Neural cell (in vitro differentiated cells): Measurements from ENCODE around the gene TAF1C.
"Not testable (repeated sequence)": the region's sequence is repeated elsewhere in the genome, so short reads cannot be mapped to it uniquely, and the experiment has no call there.

Source experiments
- CTCF ChIP-seq: fragments of 450-650 bp; IDR thresholded peaks from 2 replicates; pipeline ENCODE4 v1.5.1; 2014; ENCODE audit warnings: antibody characterized with exemption, mild to moderate bottlenecking, moderate library complexity; ENCODE audit not compliant: poor library complexity, severe bottlenecking
- EP300 ChIP-seq: fragments of 450-650 bp; conservative IDR thresholded peaks from 2 replicates; pipeline ENCODE4 v1.6.1; 2014; ENCODE audit warnings: antibody characterized with exemption, mild to moderate bottlenecking, moderate library complexity; ENCODE audit not compliant: poor library complexity, severe bottlenecking
- EZH2 ChIP-seq: fragments of 200-600, 300-800 bp; shearing (Covaris generic), sonication (generic); IDR thresholded peaks from 2 replicates; pipeline ENCODE4 v1.6.1; 2014; ENCODE audit warnings: antibody characterized with exemption, low read length, borderline replicate concordance, mild to moderate bottlenecking; ENCODE audit not compliant: insufficient read depth, poor library complexity, severe bottlenecking
- MXI1 ChIP-seq: fragments of 450-650 bp; conservative IDR thresholded peaks from 2 replicates; pipeline ENCODE4 v1.6.1; 2014; ENCODE audit warnings: antibody characterized with exemption, mild to moderate bottlenecking; ENCODE audit not compliant: poor library complexity, severe bottlenecking
- POLR2AphosphoS5 ChIP-seq: IDR thresholded peaks from 2 replicates; pipeline ENCODE4 v1.6.1; 2012
- RAD21 ChIP-seq: fragments of 450-650 bp; conservative IDR thresholded peaks from 2 replicates; pipeline ENCODE4 v1.6.1; 2014; ENCODE audit warnings: antibody characterized with exemption, mild to moderate bottlenecking, moderate library complexity
- REST ChIP-seq: IDR thresholded peaks from 2 replicates; pipeline ENCODE4 v1.6.1; 2012; ENCODE audit warnings: borderline replicate concordance
- SMC3 ChIP-seq: fragments of 450-650 bp; conservative IDR thresholded peaks from 2 replicates; pipeline ENCODE4 v1.6.1; 2014; ENCODE audit warnings: antibody characterized with exemption, mild to moderate bottlenecking, moderate library complexity; ENCODE audit not compliant: poor library complexity
- TAF1 ChIP-seq: IDR thresholded peaks from 2 replicates; pipeline ENCODE4 v1.6.1; 2012; ENCODE audit warnings: low read depth

- TF ChIP-seq CTCF, EP300, TAF1, EZH2, POLR2AphosphoS5, REST, RAD21, SMC3, MXI1: not testable (repeated sequence)
These were observed 18.3 kb upstream of the TAF1C start for GRCh38 chr16:84205123-84205522.
